ENCODE results near the gene EBLN1. TPM values are rescaled to one million over a fixed set of nuclear protein-coding genes. Genes with fewer than 3 reads are reported as not detected.

EBLN1 gene
- total RNA-seq = not detected

DNA sequence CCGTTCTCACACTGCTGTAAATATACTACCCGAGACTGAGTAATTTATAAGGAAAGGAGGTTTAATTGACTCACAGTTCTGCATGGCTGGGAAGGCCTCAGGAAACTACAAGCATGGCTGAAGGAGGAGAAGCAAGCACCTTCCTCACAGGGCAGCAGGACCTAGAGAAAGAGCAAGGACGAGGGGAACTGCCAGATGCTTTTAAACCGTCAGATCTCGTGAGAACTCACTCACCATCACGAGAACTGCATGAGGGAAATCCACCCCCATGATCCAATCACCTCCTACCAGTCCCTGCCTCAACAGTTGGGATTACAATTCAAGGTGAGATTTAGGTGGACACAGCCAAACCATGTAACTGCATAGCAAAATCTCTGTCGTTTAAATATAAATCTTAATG lies at the start of gene EBLN1:
Gene EBLN1, minus strand, starts transcription at position 174 of the 400 bp plus-strand sequence. CDS start 8,032 bp downstream, outside the sequence.
- H3K4me3 Mint-ChIP-seq = no peak within 1 kb of the TSS
- H3K4me1 Mint-ChIP-seq = peaks cover 6% of the 10 kb centered on the region
- no peak for DNase-seq
- POLR2A ChIA-PET = no interaction called here
- no peaks in the 10 kb centered on the region for H3K9me3 Mint-ChIP-seq
- H3K27ac Mint-ChIP-seq = no peak within 1 kb of the TSS
- no peaks in the 10 kb centered on the region for H3K36me3 Mint-ChIP-seq
- H3K27me3 Mint-ChIP-seq = peaks cover 5% of the 10 kb centered on the region
- ATAC-seq (ENCODE audit: low read depth) = no peak

DNA sequence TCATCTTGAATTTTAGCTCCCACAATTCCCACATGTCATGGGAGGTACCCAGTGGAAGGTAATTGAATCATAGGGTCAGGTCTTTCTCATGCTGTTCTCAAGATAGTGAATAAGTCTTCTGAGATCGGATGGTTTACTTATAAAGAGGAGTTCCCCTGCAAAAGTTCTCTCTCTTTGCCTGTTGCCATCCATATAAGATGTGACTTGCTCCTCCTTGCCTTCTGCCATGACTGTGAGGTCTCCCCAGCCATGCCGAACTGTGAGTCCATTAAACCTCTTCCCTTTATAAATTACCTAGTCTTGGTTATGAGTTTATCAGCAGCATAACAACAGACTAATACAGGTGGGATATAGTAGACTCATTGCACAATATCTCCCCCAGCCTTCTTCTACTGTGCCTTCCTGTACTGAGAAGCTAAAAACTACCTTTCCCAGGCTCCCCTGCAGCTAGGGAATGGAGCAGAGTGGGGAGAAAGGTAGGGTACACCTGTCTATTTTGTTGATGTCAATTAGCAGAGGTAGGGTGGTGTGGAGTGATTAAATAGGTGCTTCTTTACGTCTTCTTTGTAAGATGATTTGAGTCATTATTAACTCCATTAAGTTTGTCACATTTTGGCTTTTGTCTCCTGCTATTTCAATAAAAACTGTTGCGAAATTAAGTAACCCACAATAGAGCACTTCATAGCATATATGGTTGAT lies 48.2 kb upstream of the EBLN1 start:
- ATAC-seq (ENCODE audit: low read depth) (no peak), DNase-seq (no peak)
- Mint-ChIP-seq H3K4me3 (no peak overlapping the region), H3K27ac (no peak overlapping the region), H3K27me3 (peaks cover 33% of the 10 kb centered on the region), H3K9me3 (no peaks in the 10 kb centered on the region), H3K4me1 (no peaks in the 10 kb centered on the region), H3K36me3 (no peaks in the 10 kb centered on the region)
- POLR2A ChIA-PET = no interaction called here

GRCh38 chr10:22263106-22263505 lies 45.3 kb upstream of the EBLN1 start:
- DNase-seq = no peak
- H3K4me1 Mint-ChIP-seq = no peaks in the 10 kb centered on the region
- no peaks in the 10 kb centered on the region for H3K36me3 Mint-ChIP-seq
- ATAC-seq (ENCODE audit: low read depth) = no peak
- H3K4me3 Mint-ChIP-seq = no peak overlapping the region
- no peak overlapping the region for H3K27ac Mint-ChIP-seq
- H3K27me3 Mint-ChIP-seq = peaks cover 31% of the 10 kb centered on the region
- POLR2A ChIA-PET = no interaction called here
- H3K9me3 Mint-ChIP-seq = no peaks in the 10 kb centered on the region

- POLR2A ChIA-PET = no interaction called here
- Mint-ChIP-seq H3K27ac (no peak overlapping the region), H3K27me3 (peaks cover 38% of the 10 kb centered on the region), H3K9me3 (no peaks in the 10 kb centered on the region), H3K4me3 (no peak overlapping the region), H3K36me3 (no peaks in the 10 kb centered on the region), H3K4me1 (no peaks in the 10 kb centered on the region)
- ATAC-seq (ENCODE audit: low read depth) (peak; percentile 47), DNase-seq (no peak)
These were observed 41.5 kb upstream of the EBLN1 start for GRCh38 chr10:22259280-22259679.

DNA sequence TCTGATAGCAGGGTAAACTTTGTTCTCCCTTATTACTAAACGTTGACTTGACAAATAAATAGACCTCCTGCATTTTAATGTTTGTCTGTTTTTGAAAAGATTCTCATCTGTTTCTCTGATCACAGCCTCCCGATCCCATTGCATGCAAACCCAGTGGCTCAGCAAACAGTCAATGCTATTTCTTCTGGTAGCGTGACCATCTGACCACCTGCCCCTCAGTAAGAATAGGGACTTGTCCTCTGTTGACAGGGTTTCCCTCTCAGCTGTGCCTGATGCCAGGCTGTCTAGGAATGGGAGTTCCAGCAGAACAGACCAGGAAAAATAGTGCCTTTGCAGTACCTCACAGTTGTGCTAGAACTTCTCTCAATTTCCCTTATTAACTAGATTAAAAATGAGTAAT lies 40.7 kb upstream of the EBLN1 start:
- no peak for ATAC-seq (ENCODE audit: low read depth)
- Mint-ChIP-seq H3K9me3 (no peaks in the 10 kb centered on the region), H3K27ac (no peak overlapping the region), H3K27me3 (peaks cover 42% of the 10 kb centered on the region), H3K36me3 (no peaks in the 10 kb centered on the region), H3K4me3 (no peak overlapping the region), H3K4me1 (no peaks in the 10 kb centered on the region)
- POLR2A ChIA-PET = no interaction called here
- DNase-seq = no peak

- no peaks in the 10 kb centered on the region for H3K9me3 Mint-ChIP-seq
- ATAC-seq (ENCODE audit: low read depth) (no peak), DNase-seq (no peak)
- H3K36me3 Mint-ChIP-seq = peaks cover 2% of the 10 kb centered on the region
- H3K4me1 Mint-ChIP-seq = peaks cover 15% of the 10 kb centered on the region
- POLR2A ChIA-PET = interaction anchor here (0.6 to 2.2 kb wide), 4 partner anchors 23 to 1954 kb away, joined by 3 to 7 read pairs (median 4); partner anchors contain the start of genes COMMD3 and DNAJC1
- H3K27me3 Mint-ChIP-seq = peaks cover 36% of the 10 kb centered on the region
- H3K4me3 Mint-ChIP-seq = peak overlapping the region; percentile 89
- H3K27ac Mint-ChIP-seq = peak overlapping the region; percentile 89
These were observed 35.7 kb upstream of the EBLN1 start for GRCh38 chr10:22253580-22253882.

DNA sequence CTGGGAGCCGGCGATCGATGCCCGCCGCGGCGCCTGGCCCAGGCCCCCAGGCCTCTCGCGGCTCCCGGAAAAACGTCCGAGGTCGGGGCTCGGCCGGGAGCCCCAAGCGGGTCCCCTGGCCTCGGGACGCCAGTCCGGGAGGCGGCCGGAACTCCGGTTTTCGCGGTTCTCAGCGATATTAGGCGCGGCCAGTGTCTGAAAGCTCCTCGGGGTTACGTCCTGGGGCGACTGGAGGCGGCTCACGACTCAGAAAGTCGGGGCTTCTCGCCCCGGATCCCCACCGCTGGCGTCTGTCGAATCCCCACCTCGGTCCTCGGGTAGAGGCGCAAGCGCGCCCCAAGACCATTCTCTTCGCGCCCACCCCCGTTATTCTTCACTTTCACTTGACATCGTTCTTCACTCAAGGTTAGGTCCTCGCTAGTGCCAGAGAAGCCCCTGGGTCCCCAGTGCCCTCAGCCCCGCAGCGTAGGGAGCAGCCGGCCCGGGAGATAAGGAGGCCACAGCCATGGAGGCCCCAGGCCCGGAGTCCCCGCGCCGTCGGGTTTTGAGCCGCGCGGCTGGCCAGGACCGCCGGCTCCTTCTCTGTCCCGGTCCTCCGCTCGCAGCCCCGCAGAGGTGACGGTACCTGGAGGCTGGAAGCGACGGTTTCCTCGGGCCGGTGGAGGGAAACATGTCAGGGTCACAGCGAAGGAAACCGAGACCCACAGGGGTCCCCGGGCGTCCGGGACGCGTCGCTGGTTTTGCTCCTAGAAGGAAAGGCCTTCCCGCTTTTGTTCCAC lies 35.2 kb upstream of the EBLN1 start:
- DNase-seq = peak; percentile 73
- peaks cover 31% of the 10 kb centered on the region for H3K27me3 Mint-ChIP-seq
- peaks cover 17% of the 10 kb centered on the region for H3K4me1 Mint-ChIP-seq
- peaks cover 2% of the 10 kb centered on the region for H3K36me3 Mint-ChIP-seq
- no peaks in the 10 kb centered on the region for H3K9me3 Mint-ChIP-seq
- peak; percentile 43 for ATAC-seq (ENCODE audit: low read depth)
- peak overlapping the region; percentile 89 for H3K4me3 Mint-ChIP-seq
- peak overlapping the region; percentile 89 for H3K27ac Mint-ChIP-seq
- POLR2A ChIA-PET = interaction anchor here (0.6 to 2.2 kb wide), 6 partner anchors 22 to 1955 kb away, joined by 3 to 7 read pairs (median 3); partner anchors contain the start of genes COMMD3 and DNAJC1

- Mint-ChIP-seq H3K9me3 (no peaks in the 10 kb centered on the region), H3K27me3 (peaks cover 28% of the 10 kb centered on the region), H3K27ac (peak overlapping the region; percentile 97), H3K4me1 (peaks cover 21% of the 10 kb centered on the region), H3K4me3 (peak overlapping the region; percentile 94), H3K36me3 (peaks cover 2% of the 10 kb centered on the region)
- ATAC-seq (ENCODE audit: low read depth) (peak; percentile 54), DNase-seq (peak; percentile 75)
- POLR2A ChIA-PET = interaction anchor here (1.0 to 2.2 kb wide), 3 partner anchors 64 to 248 kb away, joined by 3 to 7 read pairs (median 4); partner anchors contain the start of genes COMMD3 and DNAJC1
These were observed 34.5 kb upstream of the EBLN1 start for GRCh38 chr10:22252224-22252800.

GRCh38 chr10:22251751-22252223 lies 34.0 kb upstream of the EBLN1 start:
- H3K27ac Mint-ChIP-seq = peak overlapping the region; percentile 97
- ATAC-seq (ENCODE audit: low read depth) (peak; percentile 59), DNase-seq (peak; percentile 69)
- H3K4me1 Mint-ChIP-seq = peaks cover 25% of the 10 kb centered on the region
- H3K27me3 Mint-ChIP-seq = peaks cover 23% of the 10 kb centered on the region
- H3K9me3 Mint-ChIP-seq = no peaks in the 10 kb centered on the region
- H3K36me3 Mint-ChIP-seq = peaks cover 2% of the 10 kb centered on the region
- POLR2A ChIA-PET = interaction anchor here (1.0 to 2.2 kb wide), 2 partner anchors 65 to 185 kb away, joined by 3 to 7 read pairs; partner anchors contain the start of gene COMMD3
- peak overlapping the region; percentile 94 for H3K4me3 Mint-ChIP-seq

- Mint-ChIP-seq H3K4me1 (peaks cover 29% of the 10 kb centered on the region), H3K36me3 (peaks cover 2% of the 10 kb centered on the region), H3K9me3 (no peaks in the 10 kb centered on the region), H3K27ac (peak overlapping the region; percentile 97), H3K4me3 (peak overlapping the region; percentile 94), H3K27me3 (peaks cover 21% of the 10 kb centered on the region)
- DNase-seq = no peak
- ATAC-seq (ENCODE audit: low read depth) = no peak
- POLR2A ChIA-PET = no interaction called here
These were observed 33.3 kb upstream of the EBLN1 start for GRCh38 chr10:22250897-22251660.

DNA sequence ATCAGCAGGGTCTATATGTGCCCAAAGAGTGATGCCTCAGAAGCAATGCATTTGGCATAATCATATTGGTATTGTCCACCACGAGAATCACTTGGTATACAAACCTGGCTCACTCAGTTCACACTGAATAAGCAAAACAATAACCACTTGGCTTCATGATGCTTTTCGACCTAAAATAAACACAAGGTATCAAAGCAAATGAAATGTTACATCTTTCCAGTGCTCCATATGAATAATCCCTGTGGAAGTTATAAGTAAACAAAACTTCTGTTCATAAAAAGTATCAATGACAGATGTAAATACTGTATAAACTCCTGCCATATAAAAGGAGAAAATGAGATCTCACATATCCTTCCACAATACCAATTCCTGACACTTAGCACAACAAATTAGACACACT lies 29.8 kb upstream of the EBLN1 start:
- Mint-ChIP-seq H3K36me3 (peaks cover 4% of the 10 kb centered on the region), H3K4me1 (peaks cover 32% of the 10 kb centered on the region), H3K4me3 (peak overlapping the region; percentile 7), H3K27ac (peak overlapping the region; percentile 70), H3K27me3 (no peaks in the 10 kb centered on the region), H3K9me3 (no peaks in the 10 kb centered on the region)
- DNase-seq (no peak), ATAC-seq (ENCODE audit: low read depth) (no peak)
- POLR2A ChIA-PET = no interaction called here

DNA sequence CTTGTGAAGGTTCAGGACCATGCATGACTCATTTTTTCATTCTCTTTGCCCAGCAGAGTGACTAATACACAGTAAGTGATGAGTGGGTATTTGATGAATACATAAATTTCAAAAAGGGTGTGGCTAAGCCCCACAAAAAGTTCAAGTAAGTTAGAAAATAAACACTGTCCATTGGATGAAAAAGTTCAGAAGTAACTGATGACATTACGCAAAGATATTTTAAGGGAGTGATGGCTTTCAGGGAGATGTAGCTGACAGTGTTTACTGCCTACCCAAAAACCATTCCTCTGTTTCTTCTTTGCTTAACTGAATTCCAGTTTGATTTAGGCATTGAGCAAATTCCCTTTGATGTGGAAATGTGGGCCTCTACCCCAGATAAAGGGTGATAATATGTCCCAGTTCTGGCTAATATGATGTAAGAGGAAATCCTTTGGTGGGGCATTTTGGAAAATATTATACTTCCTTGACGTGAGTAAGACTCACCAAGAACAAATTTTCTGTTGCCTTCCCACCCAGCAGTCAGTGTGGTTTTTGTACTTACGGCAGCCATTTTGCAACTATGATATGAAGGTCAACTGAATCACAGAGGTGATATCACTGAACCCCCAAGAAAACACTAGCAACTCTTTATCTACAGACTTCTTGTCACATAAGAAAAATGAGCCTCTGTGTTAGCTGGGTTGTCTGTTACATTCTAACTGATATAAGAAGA lies 29.0 kb upstream of the EBLN1 start:
- Mint-ChIP-seq H3K4me3 (peak overlapping the region; percentile 7), H3K4me1 (peaks cover 29% of the 10 kb centered on the region), H3K27me3 (no peaks in the 10 kb centered on the region), H3K9me3 (no peaks in the 10 kb centered on the region), H3K36me3 (peaks cover 4% of the 10 kb centered on the region), H3K27ac (peak overlapping the region; percentile 70)
- POLR2A ChIA-PET = no interaction called here
- DNase-seq (no peak), ATAC-seq (ENCODE audit: low read depth) (peak; percentile 57)

All from activated naive CD8-positive, alpha-beta T cell treated with anti-CD3 and anti-CD28 coated beads, Interleukin-2, amount 10 ng/mL, durations not matched to agents 7 days and 5 days (primary cell).